Muscle of back (tissue), 11 donors: ENCODE data around the gene PTPRN2. TPM values are rescaled to one million over a fixed set of nuclear protein-coding genes. Genes with fewer than 3 reads are reported as not detected.
A peak's percentile ranks its signal among the peaks of the same experiment; 100 is the strongest.
"Not testable (repeated sequence)": the region's sequence is repeated elsewhere in the genome, so short reads cannot be mapped to it uniquely, and the experiment has no call there.

Experiments used
- DNase-seq, 3 donors: peaks; one replicate each; pipeline versions ENCODE4 v3.0.0 to v3.0.0-alpha.2; 2013
- polyA plus RNA-seq, 10 donors: library from polyadenylated mRNA; unstranded; fragments of 120-200 nt; gene quantifications; one replicate each; pipeline ENCODE4 v1.2.1, GENCODE V29; 2013; ENCODE audit not compliant: insufficient read length in 10 of 10

The PTPRN2 gene
- polyA plus RNA-seq, 10 donors = 1.8 to 3.1 (median 2.1) TPM

DNA sequence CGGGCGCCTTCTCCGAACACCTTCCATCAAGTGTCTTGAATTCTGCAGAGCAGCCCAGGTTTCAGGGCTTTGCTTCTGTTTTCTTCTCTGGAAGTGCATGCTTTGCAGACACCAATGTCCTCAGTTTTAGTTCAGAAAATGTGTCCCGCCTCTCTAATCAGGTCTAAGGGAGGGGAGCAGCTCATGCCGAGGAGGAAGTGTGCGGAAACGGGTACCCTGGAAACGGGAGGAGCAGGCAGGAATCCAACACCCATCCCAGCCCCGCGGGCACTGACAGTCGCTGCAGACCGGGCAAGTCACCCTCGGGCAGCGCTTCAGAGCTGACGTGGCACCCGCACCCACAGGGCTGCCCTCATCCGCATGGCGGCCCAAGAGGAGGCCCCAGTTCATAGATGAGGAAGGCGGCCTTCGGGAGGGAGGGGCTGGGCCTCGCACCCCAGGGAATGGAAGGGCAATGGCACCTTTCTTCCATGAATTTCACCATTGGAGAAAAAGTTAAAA is 912.1 kb downstream of the PTPRN2 start:
- DNase-seq = no peak

DNA sequence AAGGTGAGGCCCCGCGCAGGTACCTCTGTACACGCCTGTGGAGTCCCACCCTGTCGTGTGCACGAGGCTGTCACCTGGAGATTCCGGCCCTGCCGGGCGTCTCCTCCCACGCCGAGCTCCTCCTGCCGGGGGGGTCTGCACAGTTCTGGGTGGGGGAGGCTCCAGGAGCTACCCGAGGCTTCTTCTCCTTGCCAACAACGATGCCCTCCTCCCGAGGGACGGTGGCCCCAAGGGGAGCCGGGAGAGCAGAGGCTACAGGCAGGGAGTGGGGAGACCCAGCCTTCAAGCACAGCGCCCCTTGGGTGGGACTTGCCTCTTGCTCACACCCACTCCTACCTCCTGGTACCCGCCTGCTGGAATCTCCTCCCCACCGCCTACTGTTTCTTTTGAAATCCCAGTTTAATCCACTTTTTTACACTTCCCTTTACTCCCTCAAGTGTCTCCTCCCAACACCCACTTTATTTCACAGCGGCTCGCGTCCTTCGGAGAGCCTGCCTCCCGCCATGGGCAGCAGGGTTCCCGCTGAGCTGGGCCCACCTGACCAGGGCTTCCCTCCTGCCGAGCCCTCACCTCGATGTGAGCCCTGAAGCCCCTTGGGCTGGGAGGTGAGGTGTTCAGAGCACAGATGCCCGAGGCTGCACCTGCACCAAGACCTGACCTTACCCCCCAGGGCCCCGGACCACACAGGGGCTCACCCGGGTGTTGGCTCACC is 912.8 kb downstream of the PTPRN2 start:
- no peak for DNase-seq

DNA sequence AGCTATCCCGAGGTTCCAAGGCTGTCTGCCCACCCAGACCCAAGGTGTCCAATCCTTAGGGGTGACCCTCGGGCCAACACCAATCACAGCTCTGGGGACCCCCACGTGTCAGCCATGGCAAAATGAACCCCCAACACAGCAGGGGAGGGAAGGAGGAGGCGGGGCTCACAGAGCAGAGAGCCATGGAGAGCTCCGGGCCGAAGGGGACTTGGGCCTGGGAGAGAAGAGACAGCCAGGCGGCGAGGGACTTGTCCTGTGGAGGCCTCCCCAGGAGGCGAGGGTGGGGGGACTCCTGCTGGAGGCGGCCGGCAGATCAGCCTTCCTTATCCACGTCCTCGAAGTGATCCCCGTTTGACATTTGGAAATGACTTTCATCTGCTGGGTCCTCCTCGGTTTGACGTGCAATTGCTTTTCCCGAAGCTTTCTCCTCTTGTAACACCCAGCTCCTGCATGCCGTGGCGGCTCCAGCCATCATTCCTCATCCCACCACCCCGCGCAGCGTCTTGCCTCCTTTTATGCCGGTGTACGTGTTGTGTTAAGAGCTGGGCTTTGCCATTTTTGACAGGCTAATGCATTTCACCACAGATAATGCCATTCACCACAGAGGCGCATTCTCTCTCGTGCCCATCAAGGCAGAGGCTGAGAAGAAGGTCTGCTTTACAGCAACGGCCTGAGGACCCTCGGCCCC is 913.5 kb downstream of the PTPRN2 start:
- no peak for DNase-seq

DNA sequence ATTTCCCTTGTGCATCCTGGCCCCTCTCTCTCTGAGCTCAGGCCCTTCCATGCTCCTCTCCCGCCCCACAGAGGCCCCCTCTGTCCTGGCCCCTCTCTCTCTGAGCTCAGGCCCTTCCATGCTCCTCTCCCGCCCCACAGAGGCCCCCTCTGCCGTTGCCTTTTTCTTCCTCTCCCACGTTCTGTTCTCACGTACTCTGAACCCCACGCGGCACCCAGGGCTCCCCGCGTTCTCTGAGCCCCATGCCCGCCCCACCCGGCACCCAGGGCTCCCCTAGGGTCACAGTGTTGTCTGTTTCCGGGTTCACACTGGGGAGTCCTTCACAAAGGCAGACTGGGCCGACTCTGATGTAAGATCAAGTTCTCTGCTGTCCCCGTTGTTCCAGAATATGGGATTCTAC is 914.0 kb downstream of the PTPRN2 start:
- DNase-seq = no peak

DNA sequence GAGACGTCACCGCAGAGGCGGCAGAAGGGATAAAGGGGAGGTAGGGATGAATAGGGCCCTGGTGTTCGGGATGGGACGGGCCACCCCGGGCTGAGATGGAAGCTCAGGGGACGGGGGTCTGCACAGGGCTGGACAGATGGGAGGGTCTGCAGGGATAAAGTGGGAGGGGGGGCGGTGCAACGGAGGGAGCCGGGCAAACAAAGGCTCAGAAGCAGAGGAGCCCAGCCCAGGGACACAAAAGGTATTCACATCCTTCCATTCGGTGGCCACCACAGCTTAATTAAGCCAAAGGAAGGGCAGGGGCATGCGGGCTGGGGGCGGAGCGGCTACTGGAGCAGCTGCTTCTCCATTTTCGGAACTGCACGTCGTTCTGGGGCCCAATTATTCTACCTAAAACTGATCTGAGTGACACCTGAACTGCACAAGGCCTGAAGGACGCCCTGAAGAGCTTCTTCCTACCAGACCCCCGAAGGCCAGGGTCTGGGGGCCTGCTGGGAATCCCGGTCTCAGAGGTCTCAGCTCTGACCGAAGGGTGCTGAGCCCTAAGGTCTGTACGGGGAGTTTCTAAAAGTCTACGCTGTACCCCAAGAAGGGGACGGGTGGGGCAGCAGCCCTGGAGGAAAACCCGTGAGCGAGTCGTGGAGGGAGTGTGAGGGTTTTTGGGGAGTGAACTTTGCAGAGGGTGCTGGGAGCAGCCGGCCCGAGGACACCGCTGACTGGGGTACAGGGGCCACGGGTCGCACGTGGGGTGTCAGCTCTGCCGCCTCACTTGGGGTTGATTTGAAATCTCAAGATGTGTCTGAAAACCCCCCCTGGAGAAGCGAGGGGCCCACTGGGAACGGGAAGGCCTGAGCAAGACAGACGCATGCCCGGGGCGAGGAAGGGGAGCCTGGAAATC is 916.0 kb downstream of the PTPRN2 start:
- no peak for DNase-seq

DNA sequence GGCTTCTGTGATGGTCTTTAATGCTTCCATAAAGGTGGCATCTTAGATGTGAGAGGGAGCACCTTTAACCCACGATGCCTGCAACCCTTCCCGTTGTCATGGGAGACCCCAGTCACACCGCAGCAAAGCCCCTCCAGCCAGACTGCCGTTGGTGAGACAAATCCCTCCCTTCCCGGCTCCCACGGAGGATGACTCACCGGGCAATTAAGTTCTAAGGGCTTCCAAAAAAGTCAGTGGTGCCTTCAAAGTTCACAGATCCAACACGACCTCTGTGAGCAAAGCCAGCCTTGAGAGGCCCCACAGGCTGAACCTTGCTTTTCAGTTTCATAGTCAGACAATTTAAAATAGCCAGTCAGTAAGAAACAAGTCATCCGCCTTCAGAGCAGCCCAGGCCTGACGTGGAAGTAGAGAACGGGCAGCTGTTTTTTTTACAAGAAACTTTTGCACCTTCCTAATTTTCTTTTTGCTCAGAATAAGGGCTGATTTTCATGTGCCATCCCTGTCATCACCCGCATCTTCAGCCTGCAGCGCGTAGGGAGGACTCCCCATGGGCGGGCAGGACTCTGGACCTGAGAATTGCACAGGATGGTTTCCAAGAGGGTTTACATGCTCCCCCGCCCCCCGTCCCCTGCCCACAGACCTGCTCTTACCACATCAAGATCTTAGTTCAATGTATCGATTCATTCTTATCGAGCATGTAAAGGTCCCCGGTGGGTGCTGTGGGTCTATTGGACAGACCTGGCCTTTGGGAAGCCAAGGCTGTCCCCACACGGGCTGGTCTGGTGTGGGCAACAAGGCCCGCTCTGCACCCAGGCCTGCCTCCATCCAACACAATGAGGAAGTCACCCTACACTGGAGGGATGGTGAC is 916.9 kb downstream of the PTPRN2 start:
- no peak for DNase-seq

DNA sequence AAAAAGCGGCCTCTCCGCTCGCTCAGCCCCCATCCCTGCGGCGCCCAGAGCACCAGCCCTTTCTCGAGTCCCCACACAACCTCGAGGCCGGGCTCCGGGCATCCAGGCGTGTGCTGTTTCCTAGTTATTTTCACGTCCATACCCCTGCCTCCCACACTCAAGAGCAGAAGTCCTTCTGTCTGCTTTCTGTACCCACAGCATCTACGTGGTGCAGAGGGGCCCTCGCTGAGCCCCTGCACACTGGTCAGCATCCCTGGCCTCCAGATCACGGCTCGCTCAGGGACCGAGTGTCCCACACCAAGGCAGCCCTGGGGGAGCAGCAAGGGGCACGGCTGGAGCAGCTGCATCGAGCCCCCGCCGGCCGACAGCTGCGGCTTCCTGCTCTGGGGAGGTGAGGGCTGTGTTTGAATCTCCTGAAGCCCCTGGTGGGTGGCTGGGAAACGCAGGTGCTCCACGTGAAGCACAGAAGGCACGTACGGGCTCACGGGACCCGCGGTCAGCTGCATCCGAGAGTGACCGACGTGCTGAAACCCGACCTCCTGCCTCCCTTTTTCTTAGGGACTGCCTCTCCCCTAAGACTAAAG is 917.8 kb downstream of the PTPRN2 start:
- no peak for DNase-seq

DNA sequence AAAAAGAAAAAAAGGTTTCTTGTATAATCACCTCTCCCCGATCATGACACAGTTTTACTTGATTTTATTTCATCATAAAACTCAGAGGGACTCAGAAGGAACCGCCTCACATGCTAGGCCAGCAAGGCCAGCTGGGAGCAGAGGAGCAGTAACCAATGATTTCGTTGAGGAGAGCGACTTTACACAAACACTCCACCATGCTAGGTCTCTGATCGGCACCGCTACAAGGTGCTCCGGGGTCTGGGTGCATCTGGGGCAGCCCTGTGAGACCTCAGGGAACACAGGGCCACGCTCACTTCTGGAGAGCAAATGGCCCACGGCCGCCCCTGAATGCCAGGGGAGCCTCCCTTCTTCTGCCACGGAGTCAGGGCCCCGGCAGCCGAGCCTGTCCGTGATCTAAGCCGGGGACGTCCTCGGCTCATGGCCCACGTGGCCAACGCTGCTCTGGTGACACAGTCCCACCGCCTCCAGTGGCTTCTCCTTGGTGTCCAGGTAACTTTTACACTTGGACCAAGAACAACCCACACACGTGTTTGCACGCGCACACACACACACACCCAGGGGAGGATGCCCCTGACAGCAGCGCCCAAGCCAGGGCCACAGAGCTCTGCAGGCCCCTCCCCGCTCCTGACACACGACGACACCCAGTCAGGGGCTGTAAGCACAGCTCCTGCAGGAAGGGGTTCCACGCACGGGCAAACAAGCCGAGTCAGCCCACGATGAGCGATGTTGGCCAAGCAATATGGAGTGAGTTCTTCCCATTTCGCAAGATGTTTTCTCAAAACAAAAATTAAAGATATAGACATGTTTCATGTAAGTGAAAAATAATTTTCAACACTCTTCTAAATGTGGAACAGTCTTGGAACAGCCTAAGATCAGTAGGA is 918.5 kb downstream of the PTPRN2 start:
- DNase-seq = no peak

DNA sequence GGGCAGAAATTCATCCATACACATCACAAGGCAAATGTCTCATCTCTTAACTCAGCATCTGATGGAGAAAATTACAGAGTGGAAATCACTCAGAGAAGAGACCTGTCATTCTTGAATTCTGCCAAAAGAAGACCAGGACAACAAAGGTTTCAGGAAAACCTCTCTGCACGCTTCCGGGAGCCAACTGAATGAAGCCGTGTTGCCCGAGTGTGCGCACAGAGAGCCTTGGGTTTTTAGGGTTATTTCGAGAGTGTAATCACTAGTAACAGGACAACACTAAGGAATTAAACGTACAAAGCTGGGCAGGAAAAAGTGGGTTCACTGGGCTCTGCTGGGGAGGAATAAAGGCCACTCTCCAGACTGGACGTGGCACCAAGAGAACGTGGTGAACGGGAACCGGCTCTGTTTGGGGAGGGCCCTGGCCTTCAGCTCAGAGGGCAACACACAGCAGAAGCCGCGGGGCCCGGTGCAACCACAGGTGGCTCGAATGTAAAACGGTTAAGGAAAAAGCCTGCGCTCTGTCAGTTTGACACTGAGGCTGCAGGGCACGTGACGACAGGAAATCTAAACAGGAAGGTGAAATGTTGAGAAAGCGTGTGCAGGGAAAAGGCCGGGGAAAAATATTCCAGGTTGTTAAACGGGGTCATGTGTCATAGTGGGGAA is 919.3 kb downstream of the PTPRN2 start:
- no peak for DNase-seq

DNA sequence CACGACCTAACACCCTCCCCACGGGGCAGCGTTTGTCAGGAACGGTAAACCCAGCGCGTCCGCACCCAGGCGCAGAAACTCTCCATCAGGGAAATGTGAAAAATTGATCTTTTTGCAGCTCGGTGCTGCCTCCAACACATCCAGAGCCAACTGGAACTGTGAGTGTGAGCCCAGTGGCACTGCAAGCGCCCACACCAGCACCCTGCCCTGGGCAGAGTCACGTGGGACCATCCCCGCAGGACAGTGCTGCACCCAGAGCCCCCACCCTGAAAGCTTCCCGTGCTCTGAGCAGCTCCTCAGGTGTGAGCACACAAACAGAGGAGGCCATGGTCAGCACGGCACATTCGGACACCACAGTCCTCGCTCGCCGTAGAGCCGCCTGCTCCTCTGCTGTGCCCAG is 919.9 kb downstream of the PTPRN2 start:
- no peak for DNase-seq

DNA sequence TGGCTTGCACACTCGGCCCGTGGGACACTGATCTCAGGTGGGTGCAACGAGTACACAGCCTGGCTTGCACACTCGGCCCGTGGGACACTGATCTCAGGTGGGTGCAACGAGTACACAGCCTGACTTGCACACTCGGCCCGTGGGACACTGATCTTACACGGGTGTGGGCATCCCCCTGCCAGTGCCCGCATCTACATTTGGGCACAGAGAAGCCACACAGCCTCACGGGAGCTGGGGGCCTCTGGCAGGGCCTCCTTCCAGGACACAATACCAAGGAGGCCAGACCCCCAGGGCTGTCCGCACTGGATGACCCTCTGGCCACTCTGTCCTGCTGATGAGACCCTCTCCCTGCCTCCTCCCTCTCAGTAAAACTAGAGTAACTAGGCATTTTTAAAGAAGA is 920.4 kb downstream of the PTPRN2 start:
- no peak for DNase-seq

DNA sequence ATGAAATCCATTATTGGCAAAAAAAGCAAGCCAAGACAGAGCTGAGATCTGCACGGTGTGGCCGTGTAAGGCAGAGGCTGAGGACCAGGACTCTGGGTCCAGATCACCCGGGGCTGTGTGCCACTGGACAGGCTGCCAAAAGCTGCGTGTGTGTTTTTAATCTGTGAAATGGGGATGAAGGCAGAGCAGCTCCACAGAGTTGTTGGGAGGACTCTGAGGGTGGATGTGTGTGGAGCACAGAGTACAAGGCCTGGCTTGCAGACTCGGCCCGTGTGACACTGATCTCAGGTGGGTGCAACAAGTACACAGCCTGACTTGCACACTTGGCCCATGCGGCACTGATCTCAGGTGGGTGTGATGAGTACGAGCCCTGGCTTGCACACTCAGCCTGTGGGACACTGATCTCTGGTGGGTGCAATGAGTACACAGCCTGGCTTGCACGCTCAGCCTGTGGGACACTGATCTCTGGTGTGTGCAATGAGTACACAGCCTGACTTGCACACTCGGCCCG is 921.0 kb downstream of the PTPRN2 start:
- no peak for DNase-seq

DNA sequence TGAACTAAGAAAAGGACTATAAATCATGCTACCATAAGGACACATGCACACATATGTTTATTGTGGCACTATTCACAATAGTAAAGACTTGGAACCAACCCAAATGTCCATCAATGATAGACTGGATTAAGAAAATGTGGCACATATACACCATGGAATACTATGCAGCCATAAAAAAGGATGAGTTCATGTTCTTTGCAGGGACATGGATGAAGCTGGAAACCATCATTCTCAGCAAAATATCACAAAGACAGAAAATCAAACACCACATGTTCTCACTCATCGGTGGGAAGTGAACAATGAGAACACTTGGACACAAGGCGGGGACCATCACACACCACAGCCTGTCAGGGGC is 922.0 kb downstream of the PTPRN2 start:
- DNase-seq = not testable (repeated sequence)

DNA sequence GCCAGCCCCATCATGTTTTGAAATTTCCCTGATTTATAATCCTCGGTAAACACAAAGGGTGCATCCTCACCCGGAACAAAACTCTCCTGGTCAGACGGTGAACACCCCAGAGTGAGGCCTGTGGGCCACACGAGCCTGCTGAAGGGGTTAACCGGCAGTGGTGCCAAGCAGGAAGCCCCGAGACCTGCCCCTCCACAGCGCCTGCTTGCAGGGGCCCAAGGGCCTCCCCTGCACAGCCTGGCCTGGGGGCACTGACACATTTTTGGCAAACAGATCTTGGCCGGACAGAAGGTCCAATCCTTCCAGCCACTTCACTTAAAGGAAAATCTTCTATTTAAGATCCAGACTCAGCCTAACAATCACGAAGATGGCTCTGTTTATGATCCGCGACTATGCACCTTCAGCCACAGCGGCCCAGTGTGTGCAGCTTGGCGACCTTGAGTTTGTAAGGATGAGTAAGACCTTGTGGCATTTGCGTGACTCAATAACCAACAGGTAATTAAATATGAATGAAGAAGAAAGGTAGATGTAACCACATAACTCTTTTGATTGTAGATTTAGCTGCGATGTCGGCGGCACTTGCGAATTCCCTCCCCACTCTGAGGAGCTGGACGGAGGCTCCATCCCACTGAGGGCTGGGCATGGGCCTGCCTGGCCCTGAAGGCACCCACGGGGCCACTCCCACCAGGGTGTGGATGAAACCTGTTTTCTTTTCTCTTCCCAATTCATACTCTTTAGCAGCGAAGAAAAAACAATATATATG is 922.6 kb downstream of the PTPRN2 start:
- no peak for DNase-seq

DNA sequence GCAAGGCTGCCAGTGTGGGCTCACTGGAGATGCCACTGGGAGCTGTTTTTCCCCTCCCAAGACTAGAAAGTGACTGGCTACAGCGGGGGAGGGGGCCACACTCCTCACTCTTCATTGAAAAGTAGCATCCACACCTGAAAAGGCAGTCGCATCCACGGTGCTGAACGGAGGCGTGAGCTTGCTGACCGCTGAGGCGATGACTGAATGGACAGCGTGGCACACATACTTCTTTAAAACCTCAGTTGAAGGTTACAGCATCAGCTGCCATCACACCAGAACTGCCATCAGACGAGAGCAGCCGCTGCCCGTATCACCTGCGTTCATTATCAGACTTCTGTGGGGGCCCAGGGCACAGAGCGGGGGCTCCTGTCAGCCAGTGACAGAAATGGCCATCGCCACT is 923.6 kb downstream of the PTPRN2 start:
- DNase-seq = no peak

DNA sequence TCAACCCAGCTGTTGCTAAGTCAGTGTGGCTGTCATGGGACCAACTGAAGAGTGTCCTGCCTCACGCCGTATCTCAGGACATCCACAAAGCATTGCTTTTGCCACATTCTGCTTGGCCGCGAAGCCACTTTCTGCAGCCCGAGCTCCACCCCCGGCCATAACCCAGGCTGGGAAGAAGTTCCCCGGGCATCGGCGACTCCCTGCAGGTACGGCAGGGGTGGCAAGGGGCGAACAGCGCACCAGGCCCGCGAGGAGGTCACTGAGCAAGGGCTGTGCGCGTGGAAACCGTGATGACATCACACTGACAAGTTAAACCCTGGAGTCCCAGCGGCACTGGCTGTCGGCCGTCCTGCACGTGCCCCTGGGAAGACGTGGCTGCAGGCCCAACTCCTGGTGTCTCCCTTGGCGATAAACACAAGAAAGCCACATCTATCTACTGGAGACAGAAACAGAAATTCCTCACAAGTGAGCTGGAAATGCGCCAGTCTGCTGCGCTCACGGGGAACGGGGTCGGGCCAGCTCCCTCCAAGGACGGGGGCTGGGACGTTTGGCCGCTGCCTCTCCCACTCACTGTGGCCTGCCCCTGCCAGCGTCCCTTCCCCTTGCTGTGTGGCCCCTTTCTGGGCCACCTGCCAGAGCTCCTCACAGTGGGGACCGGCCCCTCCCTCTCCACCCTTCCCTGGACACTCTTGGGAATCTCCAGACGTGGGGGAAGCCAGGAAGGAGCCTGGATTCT is 924.5 kb downstream of the PTPRN2 start:
- DNase-seq = peak in 2 of 3 donors; percentile 12 to 49

DNA sequence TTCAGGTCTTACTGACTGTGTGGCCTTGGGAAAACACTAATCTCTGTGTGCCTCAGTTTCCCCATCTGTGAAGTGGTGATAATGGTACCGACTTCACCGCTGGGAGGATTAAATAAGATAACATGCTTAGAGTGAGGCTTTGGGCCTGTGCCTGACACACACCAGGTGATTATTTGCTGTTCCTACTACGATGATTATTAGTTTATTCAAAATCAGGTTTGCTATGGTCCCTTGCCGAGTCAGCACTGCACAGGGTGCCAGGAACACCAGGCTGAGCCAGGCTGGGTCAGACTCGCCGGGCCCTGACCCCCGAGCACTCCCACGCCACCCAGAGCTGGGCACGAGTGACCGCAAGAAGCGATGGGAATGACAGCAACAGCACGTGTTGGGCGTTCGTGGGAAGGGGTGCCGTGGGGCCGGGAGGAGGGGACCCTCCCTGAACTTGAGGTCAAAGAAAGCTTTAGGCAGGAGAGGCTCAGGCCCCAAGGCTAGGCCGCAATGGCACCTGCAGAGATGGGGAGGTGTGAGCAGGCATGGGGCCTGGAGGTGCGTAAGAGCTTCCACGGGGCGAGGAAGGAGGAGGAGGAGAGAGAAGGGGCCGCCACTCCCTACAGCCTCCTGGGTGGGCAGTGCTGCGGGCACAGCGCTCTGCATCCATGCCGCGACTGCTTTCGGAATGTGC is 925.4 kb downstream of the PTPRN2 start:
- no peak for DNase-seq
